ENCODE results near the gene TNS2.

Gene TNS2

GRCh38 chr12:53090105-53090504 lies 40.2 kb downstream of the TNS2 start:
- H3K9me3 ChIP-seq (ENCODE audit: insufficient read depth, low read length) = no peaks in the 10 kb centered on the region
- TF ChIP-seq CTCF (IDR thresholded peaks at IDR 0.05; ENCODE audit: insufficient read depth, low read length, poor library complexity, severe bottlenecking) (no peak), EZH2phosphoT487 (conservative IDR thresholded peaks at IDR 0.05; ENCODE audit: low read length) (no peak)
- no peak overlapping the region for H2AFZ ChIP-seq (ENCODE audit: low read depth, low read length, severe bottlenecking)
- no peak overlapping the region for H3K27ac ChIP-seq (ENCODE audit: low read depth, low read length)
- H3K79me2 ChIP-seq (ENCODE audit: insufficient read depth, low read length) = no peaks in the 10 kb centered on the region
- H3K4me2 ChIP-seq (ENCODE audit: low read depth, low read length, poor library complexity, severe bottlenecking) = no peak overlapping the region
- H3K27me3 ChIP-seq (ENCODE audit: low read length) = no peaks in the 10 kb centered on the region
- H4K20me1 ChIP-seq (ENCODE audit: low read depth, low read length) = no peaks in the 10 kb centered on the region
- H3K4me3 ChIP-seq (ENCODE audit: insufficient read depth, low read length, poor library complexity, severe bottlenecking) = no peak overlapping the region
- no peaks in the 10 kb centered on the region for H3K9me2 ChIP-seq (replicated peaks; ENCODE audit: insufficient read depth, low read length)
- no peaks in the 10 kb centered on the region for H3K36me3 ChIP-seq (ENCODE audit: low read length)
- no peaks in the 10 kb centered on the region for H3F3A ChIP-seq (ENCODE audit: insufficient read depth)
- H3K9ac ChIP-seq (ENCODE audit: low read length) = no peak overlapping the region

GRCh38 chr12:53090554-53090953 lies 40.7 kb downstream of the TNS2 start:
- Histone ChIP-seq H3K27ac (ENCODE audit: low read depth, low read length) (no peak overlapping the region), H2AFZ (ENCODE audit: low read depth, low read length, severe bottlenecking) (no peak overlapping the region), H3K27me3 (ENCODE audit: low read length) (no peaks in the 10 kb centered on the region), H4K20me1 (ENCODE audit: low read depth, low read length) (no peaks in the 10 kb centered on the region), H3K9me2 (replicated peaks; ENCODE audit: insufficient read depth, low read length) (no peaks in the 10 kb centered on the region), H3F3A (ENCODE audit: insufficient read depth) (no peaks in the 10 kb centered on the region), H3K79me2 (ENCODE audit: insufficient read depth, low read length) (no peaks in the 10 kb centered on the region), H3K4me2 (ENCODE audit: low read depth, low read length, poor library complexity, severe bottlenecking) (no peak overlapping the region), H3K36me3 (ENCODE audit: low read length) (no peaks in the 10 kb centered on the region), H3K9me3 (ENCODE audit: insufficient read depth, low read length) (no peaks in the 10 kb centered on the region), H3K9ac (ENCODE audit: low read length) (no peak overlapping the region), H3K4me3 (ENCODE audit: insufficient read depth, low read length, poor library complexity, severe bottlenecking) (no peak overlapping the region)
- TF ChIP-seq EZH2phosphoT487 (conservative IDR thresholded peaks at IDR 0.05; ENCODE audit: low read length) (no peak), CTCF (IDR thresholded peaks at IDR 0.05; ENCODE audit: insufficient read depth, low read length, poor library complexity, severe bottlenecking) (no peak)

- no peak overlapping the region for H3K27ac ChIP-seq (ENCODE audit: low read depth, low read length)
- H3K9ac ChIP-seq (ENCODE audit: low read length) = no peak overlapping the region
- TF ChIP-seq CTCF (IDR thresholded peaks at IDR 0.05; ENCODE audit: insufficient read depth, low read length, poor library complexity, severe bottlenecking) (no peak), EZH2phosphoT487 (conservative IDR thresholded peaks at IDR 0.05; ENCODE audit: low read length) (no peak)
- H3K9me3 ChIP-seq (ENCODE audit: insufficient read depth, low read length) = no peaks in the 10 kb centered on the region
- no peaks in the 10 kb centered on the region for H3K36me3 ChIP-seq (ENCODE audit: low read length)
- H3K4me3 ChIP-seq (ENCODE audit: insufficient read depth, low read length, poor library complexity, severe bottlenecking) = no peak overlapping the region
- no peak overlapping the region for H3K4me2 ChIP-seq (ENCODE audit: low read depth, low read length, poor library complexity, severe bottlenecking)
- H3K79me2 ChIP-seq (ENCODE audit: insufficient read depth, low read length) = no peaks in the 10 kb centered on the region
- H3F3A ChIP-seq (ENCODE audit: insufficient read depth) = no peaks in the 10 kb centered on the region
- H2AFZ ChIP-seq (ENCODE audit: low read depth, low read length, severe bottlenecking) = no peak overlapping the region
- no peaks in the 10 kb centered on the region for H3K27me3 ChIP-seq (ENCODE audit: low read length)
- no peaks in the 10 kb centered on the region for H3K9me2 ChIP-seq (replicated peaks; ENCODE audit: insufficient read depth, low read length)
- H4K20me1 ChIP-seq (ENCODE audit: low read depth, low read length) = no peaks in the 10 kb centered on the region
Observed at GRCh38 chr12:53091756-53092155, 41.9 kb downstream of the TNS2 start.

Data from SU-DHL-6 (cell line).